ENCODE measurements around the gene TCL1B.

DNA sequence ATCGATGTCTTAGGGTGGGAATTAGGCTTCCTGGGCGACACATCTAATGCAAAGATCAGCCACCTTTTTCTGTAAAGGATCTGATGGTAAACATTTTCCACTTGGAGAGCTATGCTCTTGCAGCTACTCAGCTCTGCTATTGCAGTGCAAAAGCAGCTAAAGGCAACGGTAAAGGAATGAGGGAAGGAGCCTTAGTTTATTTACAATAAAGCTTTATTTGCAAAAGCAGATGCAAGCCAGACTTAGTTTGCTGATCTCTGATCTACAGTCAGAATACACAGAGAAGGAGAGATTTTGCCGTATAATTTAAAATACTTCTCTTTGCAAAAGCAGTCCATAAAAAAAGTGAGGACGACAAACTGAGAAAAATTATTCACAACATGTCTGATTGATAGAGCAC lies 3.2 kb downstream of the TCL1B start:
- TF ChIP-seq NR3C1 (IDR thresholded peaks at IDR 0.05) (no peak), EHMT2 (IDR thresholded peaks at IDR 0.05; ENCODE audit: low read depth) (no peak), CHD4 (IDR thresholded peaks at IDR 0.05; ENCODE audit: borderline replicate concordance) (no peak), CHD2 (IDR thresholded peaks at IDR 0.05; ENCODE audit: low read length, partially characterized antibody) (no peak), MAFK (IDR thresholded peaks at IDR 0.05; ENCODE audit: partially characterized antibody) (no peak), FOSB (CRISPR knock-in tag; IDR thresholded peaks at IDR 0.05) (no peak), RCOR1 (IDR thresholded peaks at IDR 0.05; ENCODE audit: low read depth, low read length) (no peak), EP300 (IDR thresholded peaks at IDR 0.05) (no peak), MYC (IDR thresholded peaks at IDR 0.05; ENCODE audit: borderline replicate concordance, low read length) (no peak), FOSL2 (IDR thresholded peaks at IDR 0.05) (no peak), FOSL2 (CRISPR knock-in tag; IDR thresholded peaks at IDR 0.05) (no peak)
- TF ChIP-seq, protein P1, sequence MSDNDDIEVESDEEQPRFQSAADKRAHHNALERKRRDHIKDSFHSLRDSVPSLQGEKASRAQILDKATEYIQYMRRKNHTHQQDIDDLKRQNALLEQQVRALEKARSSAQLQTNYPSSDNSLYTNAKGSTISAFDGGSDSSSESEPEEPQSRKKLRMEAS (IDR thresholded peaks at IDR 0.05), result no peak
- TF ChIP-seq, protein P2, sequence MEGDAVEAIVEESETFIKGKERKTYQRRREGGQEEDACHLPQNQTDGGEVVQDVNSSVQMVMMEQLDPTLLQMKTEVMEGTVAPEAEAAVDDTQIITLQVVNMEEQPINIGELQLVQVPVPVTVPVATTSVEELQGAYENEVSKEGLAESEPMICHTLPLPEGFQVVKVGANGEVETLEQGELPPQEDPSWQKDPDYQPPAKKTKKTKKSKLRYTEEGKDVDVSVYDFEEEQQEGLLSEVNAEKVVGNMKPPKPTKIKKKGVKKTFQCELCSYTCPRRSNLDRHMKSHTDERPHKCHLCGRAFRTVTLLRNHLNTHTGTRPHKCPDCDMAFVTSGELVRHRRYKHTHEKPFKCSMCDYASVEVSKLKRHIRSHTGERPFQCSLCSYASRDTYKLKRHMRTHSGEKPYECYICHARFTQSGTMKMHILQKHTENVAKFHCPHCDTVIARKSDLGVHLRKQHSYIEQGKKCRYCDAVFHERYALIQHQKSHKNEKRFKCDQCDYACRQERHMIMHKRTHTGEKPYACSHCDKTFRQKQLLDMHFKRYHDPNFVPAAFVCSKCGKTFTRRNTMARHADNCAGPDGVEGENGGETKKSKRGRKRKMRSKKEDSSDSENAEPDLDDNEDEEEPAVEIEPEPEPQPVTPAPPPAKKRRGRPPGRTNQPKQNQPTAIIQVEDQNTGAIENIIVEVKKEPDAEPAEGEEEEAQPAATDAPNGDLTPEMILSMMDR (IDR thresholded peaks at IDR 0.05), result no peak
- TF ChIP-seq, protein P3, sequence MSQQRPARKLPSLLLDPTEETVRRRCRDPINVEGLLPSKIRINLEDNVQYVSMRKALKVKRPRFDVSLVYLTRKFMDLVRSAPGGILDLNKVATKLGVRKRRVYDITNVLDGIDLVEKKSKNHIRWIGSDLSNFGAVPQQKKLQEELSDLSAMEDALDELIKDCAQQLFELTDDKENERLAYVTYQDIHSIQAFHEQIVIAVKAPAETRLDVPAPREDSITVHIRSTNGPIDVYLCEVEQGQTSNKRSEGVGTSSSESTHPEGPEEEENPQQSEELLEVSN (IDR thresholded peaks at IDR 0.05; ENCODE audit: borderline replicate concordance, low read depth), result no peak
- TF ChIP-seq, protein P4, sequence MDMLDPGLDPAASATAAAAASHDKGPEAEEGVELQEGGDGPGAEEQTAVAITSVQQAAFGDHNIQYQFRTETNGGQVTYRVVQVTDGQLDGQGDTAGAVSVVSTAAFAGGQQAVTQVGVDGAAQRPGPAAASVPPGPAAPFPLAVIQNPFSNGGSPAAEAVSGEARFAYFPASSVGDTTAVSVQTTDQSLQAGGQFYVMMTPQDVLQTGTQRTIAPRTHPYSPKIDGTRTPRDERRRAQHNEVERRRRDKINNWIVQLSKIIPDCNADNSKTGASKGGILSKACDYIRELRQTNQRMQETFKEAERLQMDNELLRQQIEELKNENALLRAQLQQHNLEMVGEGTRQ (IDR thresholded peaks at IDR 0.05), result no peak
